Stimulated activated CD4-positive, alpha-beta T cell treated with anti-CD3 and anti-CD28 coated beads, Interleukin-1b, Interleukin-23, amount 100 ng/mL, for 1 hour (primary cell): ENCODE measurements around the gene EXO5.
"Not testable (repeated sequence)": the region's sequence is repeated elsewhere in the genome, so short reads cannot be mapped to it uniquely, and the experiment has no call there.

Experiments
- DNase-seq, 2 donors: peaks; one replicate each; pipeline ENCODE4 v3.0.0-alpha.2; 2020; ENCODE audit warnings: low read depth in 2 of 2

EXO5 gene

GRCh38 chr1:40508375-40509341 is at the start of gene EXO5:
Gene EXO5 (plus strand): TSS chr1:40508767. CDS start chr1:40514545, 5,778 bp downstream.
- peak; percentile 54 to 76 for DNase-seq

GRCh38 chr1:40462956-40463590 is 45.5 kb upstream of the EXO5 start:
- no peak for DNase-seq

- no peak for DNase-seq
Observed at GRCh38 chr1:40469327-40469726, 39.2 kb upstream of the EXO5 start.

- no peak for DNase-seq
Observed at GRCh38 chr1:40475268-40475667, 33.3 kb upstream of the EXO5 start.

- peak; percentile 7 to 47 for DNase-seq
Observed at GRCh38 chr1:40476924-40477677, 31.5 kb upstream of the EXO5 start, which contains the start of gene ZFP69. Gene ZFP69 (plus strand): TSS chr1:40477290. CDS start chr1:40479362, 2,072 bp downstream.

GRCh38 chr1:40477678-40478053 is 30.9 kb upstream of the EXO5 start:
- DNase-seq, result no peak

GRCh38 chr1:40478276-40478675 is 30.3 kb upstream of the EXO5 start:
- DNase-seq, result no peak

GRCh38 chr1:40479156-40479555 is 29.4 kb upstream of the EXO5 start:
- DNase-seq, result no peak

GRCh38 chr1:40495315-40495903 is 13.2 kb upstream of the EXO5 start:
- no peak for DNase-seq

- not testable (repeated sequence) for DNase-seq
Observed at GRCh38 chr1:40502651-40503050, 5.9 kb upstream of the EXO5 start.

GRCh38 chr1:40507973-40508372 is 594 bp upstream of the EXO5 start:
- DNase-seq, result no peak

- DNase-seq, result no peak
Observed at GRCh38 chr1:40519517-40519916, 10.9 kb downstream of the EXO5 start.

GRCh38 chr1:40530735-40531380 is 22.3 kb downstream of the EXO5 start:
- no peak for DNase-seq

GRCh38 chr1:40531381-40532061 is 23.0 kb downstream of the EXO5 start, which contains the start of gene ZNF684:
Gene ZNF684 (plus strand): TSS chr1:40531637. CDS start chr1:40533167, 1,530 bp downstream.
- peak; percentile 57 for DNase-seq

- DNase-seq, result no peak
Observed at GRCh38 chr1:40532062-40532389, 23.5 kb downstream of the EXO5 start.

GRCh38 chr1:40532844-40533424 is 24.4 kb downstream of the EXO5 start:
- no peak for DNase-seq

GRCh38 chr1:40534589-40534988 is 26.0 kb downstream of the EXO5 start:
- DNase-seq, result no peak

- no peak for DNase-seq
Observed at GRCh38 chr1:40535732-40536131, 27.2 kb downstream of the EXO5 start.

- DNase-seq, result no peak
Observed at GRCh38 chr1:40539338-40539737, 30.8 kb downstream of the EXO5 start.

- no peak for DNase-seq
Observed at GRCh38 chr1:40546957-40547356, 38.4 kb downstream of the EXO5 start.
